ENCODE data around the gene RER1. TPM values are rescaled to one million over a fixed set of nuclear protein-coding genes. Genes with fewer than 3 reads are reported as not detected.

Gene RER1
- total RNA-seq, 1 experiment from 2014 or later: 208 TPM

DNA sequence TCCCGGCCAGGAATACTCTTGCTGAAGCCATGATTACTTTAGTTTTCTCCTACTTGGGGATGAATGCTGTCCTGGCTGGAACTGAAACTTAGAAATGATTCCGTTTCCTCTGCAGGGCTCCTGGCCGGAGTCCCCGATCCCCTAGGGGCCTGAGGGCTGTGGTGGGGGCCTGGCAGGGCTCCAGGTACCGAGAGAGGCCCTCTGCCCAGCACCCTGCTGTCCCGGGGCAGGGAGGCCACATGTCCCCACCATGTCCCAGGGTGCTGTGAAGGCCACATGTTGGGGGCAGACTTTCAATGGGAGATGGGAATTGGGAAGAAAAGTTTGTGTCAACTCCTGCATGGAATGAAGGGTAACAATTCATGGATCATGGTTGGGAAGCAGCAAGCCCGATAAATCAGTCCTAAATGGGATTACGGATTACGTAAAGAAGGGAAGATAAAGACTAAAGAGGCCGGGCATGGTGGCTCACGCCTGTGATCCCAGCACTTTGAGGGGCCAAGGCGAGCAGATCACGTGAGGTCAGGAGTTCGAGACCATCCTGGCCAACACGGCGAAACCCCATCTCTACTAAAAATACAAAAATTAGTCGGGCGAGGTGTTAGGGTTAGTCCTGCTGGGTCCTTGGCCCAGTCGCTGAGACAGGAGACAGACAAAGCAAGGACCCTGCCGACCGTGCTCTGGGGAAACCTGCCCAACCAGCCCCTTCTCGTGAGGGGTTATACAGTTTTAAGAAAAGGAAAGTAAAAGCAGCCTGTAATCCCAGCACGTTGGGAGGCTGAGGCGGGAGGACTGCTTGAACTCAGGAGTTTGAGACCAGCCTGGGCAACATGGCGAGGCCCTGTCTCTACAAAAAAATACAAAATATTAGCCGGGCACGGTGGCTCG lies 37.8 kb upstream of the RER1 start:
- no peak for DNase-seq (ENCODE audit: low spot score)

DNA sequence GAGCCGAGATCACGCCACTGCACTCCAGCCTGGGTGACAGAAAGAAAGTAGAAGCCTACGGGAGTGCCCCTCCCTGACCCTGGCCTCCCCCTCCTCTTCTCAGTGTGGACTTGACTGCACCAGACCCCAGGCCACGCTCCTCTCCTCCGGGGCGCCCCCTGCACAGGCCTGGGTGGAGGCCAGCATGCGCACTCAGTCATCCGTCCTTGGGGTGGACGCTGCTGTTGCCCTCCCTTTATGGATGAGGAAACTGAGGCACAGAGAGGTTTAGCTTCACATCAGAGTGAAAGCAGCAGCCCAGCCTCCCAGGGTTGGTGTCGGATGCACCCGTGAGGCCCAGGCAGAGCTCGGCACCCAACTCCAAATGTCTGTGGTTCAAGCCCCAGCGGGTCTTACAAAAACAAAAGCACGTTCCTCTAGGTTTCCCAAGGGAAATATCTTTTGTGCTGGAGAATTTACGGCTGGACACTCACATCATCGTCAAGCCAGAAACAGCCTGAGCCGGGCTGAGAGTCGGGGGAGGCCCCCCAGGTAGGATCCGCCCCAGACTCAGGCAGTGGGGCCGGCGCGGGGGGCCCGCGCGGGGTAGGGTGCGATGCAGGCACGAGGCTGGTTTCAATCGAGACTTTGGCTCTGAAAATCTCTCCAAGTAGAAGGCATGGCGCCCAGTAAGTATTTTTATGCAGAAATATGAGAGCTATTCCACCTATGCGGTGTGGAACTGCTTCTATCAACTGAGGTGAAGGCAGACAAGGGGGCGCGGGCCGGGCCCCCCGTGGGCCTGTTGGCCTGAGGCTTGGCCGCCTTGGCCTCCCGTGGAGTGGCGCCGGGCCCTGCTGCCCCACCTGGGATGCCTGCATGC lies 36.9 kb upstream of the RER1 start:
- no peak for DNase-seq (ENCODE audit: low spot score)

DNA sequence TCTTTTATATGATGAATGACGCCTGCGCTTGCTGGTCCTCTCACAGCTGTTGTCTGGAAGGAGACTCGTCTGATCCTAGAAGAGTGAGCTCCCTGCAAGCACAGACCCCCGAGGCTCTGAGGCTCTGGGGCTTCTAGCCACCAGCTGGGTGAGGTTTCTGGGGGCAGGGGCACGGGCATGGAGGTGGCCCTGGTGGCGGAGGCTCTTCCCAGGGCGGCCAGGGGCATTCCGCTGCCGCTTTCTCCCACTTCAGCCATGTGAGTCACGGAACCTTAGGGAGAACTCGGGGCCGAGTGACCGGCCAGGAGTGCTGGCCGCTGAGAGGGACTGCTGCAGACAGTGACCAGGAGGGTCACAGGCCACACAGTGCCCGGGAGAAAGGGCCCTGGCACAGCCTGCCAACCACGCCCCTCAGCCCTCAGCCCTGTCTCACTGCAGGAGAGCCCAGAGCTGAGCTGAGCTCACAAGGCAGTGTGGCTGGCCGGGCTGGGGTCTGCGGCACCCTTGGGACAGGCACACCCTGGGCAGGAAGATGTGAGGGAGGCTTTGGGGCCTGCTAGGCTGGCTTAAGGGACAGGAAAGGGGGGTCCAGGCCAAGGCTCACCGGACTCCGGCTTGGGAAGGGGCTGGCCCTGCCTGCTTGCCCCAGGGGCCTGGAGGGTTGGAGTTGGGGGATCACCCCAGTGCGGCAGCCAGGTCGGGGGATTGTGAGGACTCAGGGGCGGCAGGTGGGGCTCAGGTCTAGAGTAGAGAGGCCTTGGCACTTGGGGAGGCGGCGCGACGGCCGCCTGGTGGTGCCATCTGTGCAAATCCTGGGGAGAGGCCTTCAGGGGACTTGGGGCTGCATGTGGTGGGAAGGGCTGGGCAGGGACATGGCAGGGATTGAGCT lies 36.0 kb upstream of the RER1 start:
- DNase-seq (ENCODE audit: low spot score): no peak

DNA sequence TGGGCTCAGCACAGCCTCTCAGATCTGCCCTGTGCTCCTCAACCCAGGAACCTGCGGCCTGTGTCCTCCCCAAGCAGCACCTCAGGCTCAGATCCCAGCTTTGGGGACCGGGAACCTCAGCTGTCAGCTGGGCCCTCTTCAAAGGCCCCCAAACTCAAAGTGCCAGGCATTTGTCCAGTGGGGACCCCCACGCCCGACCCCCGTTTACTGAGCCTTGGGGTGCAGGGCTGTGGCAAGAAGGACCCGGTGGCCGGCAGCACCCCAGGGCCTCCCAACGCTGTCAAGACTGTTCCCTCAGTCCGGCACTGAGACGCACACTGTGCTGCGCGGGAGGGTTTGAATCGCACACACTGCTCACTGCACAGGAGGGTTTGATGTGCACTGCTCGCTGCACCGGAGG lies 35.2 kb upstream of the RER1 start:
- DNase-seq (ENCODE audit: low spot score): no peak

DNA sequence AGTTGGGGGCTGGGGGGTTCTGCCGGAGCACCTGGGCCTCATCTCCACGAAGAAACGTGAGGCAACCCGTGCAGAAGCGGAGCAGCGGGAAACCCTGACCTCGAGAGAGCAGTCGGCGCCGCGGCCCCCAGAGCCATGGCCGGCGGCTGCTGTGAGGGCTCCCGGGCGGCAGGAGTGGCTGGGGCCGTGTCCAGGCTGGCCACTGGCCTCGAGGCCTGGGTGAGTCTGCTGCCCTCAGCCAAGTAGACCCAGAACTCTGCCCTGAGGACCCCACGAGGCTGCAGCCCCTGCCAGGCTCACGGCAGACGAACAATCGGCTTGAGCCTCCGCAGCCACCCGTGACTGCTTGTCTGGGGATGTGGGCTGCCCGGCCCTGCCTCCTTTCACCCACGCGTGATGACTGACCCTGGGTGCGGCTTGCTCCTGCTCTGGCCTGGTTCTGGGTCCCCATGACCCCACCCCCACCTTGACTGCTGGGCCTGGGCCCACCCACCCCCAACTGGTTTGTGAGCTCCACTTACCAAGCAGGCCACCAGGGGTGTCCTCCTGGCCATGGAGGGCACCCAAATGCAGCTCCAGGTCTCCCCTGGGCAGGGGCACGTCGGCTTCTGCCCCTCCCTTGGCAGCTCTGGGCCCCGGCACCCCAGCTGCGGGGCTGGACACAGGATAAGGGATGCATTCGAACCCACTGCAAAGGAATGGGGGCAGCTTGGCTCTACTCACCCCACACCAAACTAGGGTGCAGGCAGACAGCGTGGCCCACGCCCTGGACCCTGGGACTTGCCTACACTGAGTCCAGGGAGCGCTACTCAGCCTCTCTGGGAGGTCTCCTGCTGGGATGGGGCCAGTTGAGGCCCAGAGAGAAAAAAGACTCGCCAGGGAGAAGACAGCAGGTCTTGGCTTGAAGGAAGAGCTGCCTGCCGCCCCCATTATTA lies 34.5 kb upstream of the RER1 start:
- no peak for DNase-seq (ENCODE audit: low spot score)

DNA sequence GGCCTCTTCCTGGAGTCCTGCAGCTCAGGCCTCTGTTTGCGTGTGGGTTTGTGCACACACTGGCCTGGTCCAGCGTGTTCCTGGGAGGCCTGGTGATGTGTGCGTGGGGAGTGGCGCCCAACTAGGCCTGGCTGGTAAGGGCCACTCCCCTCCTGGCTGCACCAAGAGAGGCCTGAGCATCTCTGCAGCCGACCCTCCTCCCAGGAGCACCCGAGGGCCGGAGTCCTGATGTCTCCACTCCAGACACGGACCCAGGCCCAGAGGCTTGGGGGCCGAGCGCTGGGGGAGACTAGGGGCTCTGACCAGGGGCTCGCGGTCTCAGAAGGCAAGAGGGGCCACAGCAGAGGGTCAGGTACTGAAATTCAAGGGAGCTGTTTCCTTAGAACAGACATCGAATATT lies 33.6 kb upstream of the RER1 start:
- no peak for DNase-seq (ENCODE audit: low spot score)

DNA sequence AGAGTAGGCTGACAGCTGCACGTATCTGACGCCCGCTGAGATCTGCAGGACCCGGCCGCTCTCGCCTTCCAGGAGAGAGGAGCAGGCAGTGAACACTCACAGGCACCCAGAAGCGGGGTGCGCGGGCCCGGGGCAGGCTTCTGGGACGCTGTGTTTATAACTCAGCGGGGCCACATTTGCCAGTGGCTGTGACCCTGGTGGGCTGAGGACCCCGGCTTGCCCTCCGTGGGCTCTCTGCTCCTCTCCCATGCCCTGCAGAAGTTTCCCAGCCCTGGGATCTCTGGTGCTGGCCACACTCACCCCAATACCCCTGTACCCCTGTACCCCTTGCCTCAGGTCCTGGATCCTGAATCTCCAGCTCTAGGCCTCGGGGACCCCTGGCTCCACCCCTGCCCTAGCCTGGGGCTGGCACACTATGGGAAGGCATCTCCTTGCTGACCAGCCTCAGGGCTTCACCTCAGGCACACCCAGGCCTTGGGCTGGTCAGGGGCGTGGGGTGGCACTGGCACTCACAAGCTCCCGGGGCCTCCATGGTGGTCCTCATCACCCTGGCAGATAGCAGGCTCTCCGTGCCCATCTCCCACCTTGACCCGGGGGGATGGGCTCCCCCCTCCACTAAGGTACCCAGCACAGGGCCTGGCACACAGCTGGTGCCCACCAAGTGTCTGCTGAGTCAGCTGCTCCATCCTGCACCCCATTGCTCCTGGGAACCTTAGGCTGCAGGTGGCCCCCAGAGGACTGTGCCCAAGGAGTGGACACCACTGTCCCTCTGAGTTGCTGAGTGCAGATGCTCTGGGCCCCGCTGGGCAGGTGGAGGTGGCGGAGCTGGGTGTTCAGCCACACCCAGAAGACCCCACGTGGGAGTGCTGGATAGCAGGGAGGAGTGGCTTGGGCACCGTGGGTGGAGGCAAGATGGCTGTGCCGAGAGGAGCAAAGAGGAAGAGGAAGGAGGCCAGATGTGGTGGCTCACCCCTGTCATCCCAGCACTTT lies 32.7 kb upstream of the RER1 start:
- no peak for DNase-seq (ENCODE audit: low spot score)

DNA sequence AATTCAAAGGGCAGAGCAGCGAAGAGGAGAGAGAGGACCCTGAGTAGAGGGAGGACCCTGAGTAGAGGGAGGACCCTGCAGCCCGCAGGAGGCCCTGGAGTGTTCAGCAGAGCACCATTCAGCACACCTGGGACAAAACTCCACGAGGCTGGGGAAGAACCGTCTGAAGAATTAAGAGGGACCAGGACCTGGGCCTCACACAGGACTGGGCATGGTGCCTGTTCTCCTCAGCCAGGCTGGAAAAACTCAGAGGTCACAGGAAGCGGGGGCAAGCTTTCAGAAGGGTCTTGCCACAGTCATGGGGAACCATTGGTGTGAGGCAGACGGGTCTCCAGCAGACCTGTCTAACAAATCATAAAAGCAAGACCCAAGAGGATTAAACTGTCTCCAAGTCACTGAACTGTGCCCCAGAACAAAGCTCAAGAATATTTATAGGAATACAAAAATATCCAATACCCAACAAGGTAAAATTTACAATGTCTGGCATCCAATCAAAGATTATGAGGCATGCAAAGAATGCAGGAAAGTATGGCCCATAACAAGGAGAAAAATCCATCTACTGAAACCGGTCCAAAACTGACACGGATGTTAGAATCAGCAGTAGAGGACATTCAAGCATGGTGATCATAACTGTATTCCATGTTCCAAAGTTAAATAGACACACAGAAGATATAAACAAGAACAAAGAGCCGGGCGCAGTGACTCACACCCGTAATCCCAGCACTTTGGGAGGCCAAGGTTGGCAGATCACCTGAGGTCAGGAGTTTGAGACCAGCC lies 30.9 kb upstream of the RER1 start:
- DNase-seq (ENCODE audit: low spot score): no peak

DNA sequence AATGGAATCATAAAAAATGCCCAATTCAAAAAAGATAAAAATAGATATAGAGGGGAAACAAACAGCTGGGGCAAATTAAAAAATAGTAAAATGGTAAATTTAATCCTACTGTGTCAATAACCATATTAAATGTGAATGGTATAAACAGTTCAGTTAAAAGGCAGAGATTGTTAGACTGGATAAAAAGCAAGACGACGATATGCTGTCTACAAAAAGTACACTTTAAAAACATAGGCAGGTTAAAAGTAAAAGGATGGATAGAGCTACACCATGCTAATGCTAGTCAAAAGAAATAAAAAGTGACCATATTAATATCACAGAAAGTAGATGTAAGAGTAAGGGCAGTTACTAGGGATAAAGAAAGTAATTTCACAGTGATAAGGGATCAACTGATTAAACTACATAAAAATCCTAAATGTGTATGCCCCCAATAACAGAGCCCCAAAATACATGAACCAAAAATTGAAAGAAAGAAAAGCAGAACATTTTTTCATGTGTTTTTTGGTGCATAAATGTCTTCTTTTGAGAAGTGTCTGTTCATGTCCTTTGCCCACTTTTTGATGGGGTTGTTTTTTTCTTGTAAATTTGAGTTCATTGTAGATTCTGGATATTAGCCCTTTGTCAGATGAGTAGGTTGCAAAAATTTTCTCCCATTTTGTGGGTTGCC lies 27.7 kb upstream of the RER1 start:
- DNase-seq (ENCODE audit: low spot score): no peak

DNA sequence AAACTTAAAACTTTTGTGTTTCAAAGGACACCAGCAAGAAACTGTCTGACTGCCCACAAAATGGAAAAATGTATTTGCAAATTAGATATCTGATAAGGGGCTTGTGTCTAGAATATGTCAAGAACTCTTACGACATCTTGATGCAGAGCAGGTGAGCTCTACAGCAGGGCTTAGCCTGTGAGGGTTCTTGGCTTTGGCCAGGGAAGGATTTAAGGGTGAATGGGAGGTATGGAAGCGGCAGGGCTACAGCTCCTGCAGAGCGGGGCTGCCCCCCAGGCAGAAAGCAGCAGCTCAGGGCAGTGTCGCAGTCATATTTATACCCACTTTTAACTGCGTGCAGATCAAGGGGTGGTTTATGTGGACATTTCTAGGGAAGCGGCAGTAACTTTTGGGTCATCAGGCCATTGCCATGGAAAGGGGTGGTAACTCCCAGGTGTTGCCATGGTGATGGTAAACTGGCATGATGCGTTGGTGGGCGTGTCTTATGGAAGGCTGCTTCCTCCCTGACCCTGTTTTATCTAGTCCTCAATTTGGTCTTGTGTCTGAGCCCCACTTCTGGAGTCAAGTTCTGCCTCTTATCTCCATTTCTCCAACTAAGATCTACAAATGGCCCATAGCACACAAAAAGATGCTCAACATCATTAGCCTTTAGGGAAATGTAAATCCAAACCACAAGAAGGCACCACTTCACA lies 23.4 kb upstream of the RER1 start:
- no peak for DNase-seq (ENCODE audit: low spot score)

DNA sequence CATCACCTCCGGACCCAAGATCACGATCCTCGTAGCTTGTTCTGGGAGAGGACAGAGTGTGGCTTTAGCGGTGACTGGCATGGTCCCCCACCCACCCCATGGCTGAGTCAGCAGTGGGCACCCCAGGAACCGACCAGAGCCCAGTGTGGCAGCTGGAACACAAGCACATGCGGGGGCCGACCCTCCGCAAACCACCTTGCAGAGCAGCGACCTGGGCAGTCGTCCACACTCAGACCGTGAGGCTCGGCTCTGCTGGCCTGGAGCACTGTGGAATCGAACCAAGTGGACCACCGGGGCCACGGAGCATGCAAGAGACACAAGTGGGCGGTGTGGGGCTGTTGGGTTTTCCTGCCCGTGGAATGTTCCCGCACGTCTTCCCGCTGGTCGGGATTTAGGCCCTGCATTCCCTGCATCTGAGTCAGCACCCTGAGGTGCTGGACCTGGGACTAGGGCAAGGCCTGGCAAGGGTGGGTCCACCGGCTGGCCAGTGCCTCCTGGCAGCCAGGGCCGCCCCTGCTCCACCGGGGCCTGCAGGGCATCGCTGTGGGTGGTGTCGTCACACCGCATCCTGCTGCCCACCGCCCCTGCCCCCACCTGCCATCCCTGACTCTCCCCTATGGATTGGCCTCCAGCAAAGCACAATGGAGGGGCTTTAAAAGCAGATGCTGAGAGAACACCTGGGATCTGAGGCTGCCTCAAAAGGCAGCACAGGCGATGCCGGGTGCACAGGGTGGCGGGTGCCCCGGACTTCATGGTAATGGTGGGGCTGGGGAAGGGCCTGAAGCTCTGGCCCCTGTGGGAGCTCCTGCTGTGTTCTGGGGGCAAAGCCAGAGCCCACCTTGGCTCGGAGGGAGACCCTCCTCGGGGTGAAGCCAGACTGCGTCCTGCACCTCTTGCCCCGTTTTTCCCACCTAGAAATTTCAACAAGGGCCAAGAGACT lies 18.8 kb upstream of the RER1 start:
- no peak for DNase-seq (ENCODE audit: low spot score)

DNA sequence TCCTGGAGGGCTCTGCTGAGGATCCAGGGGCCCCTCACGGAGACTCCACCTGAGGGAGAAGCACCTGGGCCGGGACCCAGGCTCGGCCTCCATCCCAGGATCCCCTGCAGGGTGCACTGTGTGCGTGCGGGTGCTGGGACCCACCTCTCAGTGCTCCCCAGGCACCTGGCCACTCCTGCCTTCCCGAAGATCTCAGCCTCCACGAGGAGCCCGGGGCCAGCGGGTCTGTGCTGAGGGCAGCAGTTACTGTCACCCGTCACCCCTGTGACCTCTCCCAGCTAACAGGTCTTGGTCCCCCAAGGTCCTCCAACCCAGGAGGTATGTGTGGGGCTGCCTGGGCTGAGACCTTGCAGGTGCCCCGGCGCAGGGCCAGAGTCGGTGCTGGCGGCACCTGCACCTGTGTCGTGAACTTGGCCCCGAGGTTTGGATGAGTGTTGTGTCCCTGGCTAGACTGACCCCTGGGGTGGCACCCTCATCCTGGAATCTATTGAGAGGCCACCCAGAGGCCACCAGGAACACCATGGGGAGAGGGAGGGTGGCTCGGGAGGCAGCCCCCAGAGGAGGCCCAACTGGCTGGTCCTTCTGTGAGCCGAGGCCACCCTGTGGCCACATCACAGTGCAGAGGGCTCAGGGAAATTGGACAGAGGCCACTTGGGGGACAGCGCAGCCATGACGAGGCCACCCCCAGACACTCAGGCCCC lies 17.9 kb upstream of the RER1 start:
- DNase-seq (ENCODE audit: low spot score): no peak

DNA sequence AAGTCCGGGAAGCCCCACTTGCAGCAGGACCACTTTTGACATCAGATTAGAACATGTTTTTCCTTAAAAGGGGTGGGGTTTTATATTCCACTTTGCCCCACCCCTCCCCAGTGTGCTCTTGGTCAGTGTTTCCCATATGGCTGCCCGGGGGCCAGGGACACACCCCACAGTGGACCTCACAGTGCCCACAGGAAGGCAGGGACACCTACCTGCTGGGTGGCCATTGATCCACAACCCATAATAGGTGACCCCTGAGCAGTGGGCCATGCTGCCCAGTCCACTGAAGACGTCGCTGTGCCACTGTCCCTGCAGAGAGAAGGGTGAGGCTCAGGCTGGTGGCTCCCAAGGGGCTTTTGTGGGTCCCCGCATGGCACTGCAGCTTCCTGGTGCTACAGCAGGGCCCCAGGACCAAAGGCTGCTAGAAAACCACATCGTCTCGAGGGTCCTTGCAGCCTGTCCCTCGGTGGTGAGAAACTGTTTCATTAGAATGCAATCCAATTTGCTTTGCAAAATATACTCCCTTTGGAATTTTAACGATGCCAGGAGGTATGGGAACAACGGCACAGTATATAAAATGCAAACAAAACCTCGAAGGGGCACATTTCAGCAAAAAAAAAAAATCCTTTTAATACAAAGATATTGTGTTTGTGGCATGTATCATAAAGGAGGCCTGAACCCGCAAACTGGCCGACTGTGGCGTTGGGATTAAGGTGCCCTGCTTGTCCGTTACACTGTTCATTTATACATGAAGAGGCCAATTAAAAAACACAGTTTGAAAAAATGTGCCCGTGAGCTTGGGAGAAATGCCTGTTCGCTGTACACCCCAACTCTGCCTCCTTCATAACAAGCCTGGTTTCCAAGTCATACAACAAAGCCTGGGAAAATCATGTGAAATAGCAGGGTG lies 17.1 kb upstream of the RER1 start:
- no peak for DNase-seq (ENCODE audit: low spot score)

DNA sequence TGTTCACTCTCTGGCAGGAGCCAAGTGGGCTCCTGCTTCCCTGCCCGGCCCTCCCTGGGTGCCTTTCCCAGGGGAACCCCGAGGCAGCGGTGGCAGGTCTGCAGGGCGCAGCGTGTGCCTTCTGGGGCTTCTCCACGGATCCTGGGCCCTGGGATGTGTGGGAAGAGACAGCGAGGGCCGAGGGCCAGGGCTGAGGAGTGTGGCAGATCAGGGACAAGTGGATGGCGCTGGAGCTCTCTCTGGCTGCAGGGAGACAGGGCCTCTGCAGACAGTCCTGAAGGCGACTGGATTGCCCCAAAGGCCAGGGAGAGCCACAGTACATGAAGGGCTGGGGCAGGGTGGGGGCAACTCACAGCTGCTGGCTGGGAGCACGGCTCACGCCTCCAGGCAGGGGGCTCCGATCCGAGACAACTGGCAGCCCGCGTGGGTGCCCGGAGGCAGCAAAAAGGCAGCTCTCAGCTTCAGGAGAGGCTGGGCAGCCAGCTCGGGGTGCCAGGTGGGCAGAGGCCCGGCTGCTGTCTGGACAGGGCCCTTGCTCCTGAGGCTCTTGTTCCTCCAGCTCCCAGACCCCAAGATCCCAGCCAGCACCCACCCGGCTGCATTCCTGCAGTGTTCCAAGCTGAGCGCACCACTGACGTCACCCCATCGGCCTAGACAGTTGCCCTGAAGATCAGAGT lies 16.3 kb upstream of the RER1 start:
- DNase-seq (ENCODE audit: low spot score): no peak
